GM21737 (cell line): ENCODE results near the gene TMEM35B.

Source experiments
- ATAC-seq: cut with Tn5 transposase; IDR thresholded peaks from one replicate; pipeline ENCODE4 v1.9.1; 2021; ENCODE audit warnings: mild to moderate bottlenecking, moderate library complexity; ENCODE audit not compliant: unreplicated experiment

The TMEM35B gene

GRCh38 chr1:34984793-34985608 lies at the start of gene TMEM35B:
TSS of gene TMEM35B (minus strand) at chr1:34985347. CDS start at chr1:34985305, 42 bp downstream.
- peak; percentile 60 for ATAC-seq

- no peak for ATAC-seq
Measured at GRCh38 chr1:35033346-35033745, 48.2 kb upstream of the TMEM35B start.

GRCh38 chr1:35032384-35032739 lies 47.2 kb upstream of the TMEM35B start:
- no peak for ATAC-seq

GRCh38 chr1:35030756-35031446 lies 45.8 kb upstream of the TMEM35B start:
- no peak for ATAC-seq

- no peak for ATAC-seq
Measured at GRCh38 chr1:35030338-35030737, 45.2 kb upstream of the TMEM35B start.

- ATAC-seq = no peak
Measured at GRCh38 chr1:35029761-35030160, 44.6 kb upstream of the TMEM35B start.

- ATAC-seq = no peak
Measured at GRCh38 chr1:35016406-35016805, 31.3 kb upstream of the TMEM35B start.

- ATAC-seq = no peak
Measured at GRCh38 chr1:35014486-35014885, 29.3 kb upstream of the TMEM35B start.

- no peak for ATAC-seq
Measured at GRCh38 chr1:35005711-35006110, 20.6 kb upstream of the TMEM35B start.

GRCh38 chr1:35001743-35002142 lies 16.6 kb upstream of the TMEM35B start:
- no peak for ATAC-seq

- ATAC-seq = no peak
Measured at GRCh38 chr1:34994878-34995277, 9.7 kb upstream of the TMEM35B start.

- no peak for ATAC-seq
Measured at GRCh38 chr1:34988581-34988980, 3.4 kb upstream of the TMEM35B start.

- no peak for ATAC-seq
Measured at GRCh38 chr1:34988147-34988546, 3.0 kb upstream of the TMEM35B start.

GRCh38 chr1:34987018-34987417 lies 1.9 kb upstream of the TMEM35B start:
- ATAC-seq = no peak

- peak; percentile 3 for ATAC-seq
Measured at GRCh38 chr1:34985609-34985904, 410 bp upstream of the TMEM35B start.

GRCh38 chr1:34984435-34984792 lies 733 bp downstream of the TMEM35B start:
- no peak for ATAC-seq

- no peak for ATAC-seq
Measured at GRCh38 chr1:34983700-34984355, 1.3 kb downstream of the TMEM35B start.

- ATAC-seq = no peak
Measured at GRCh38 chr1:34982820-34983376, 2.2 kb downstream of the TMEM35B start.

GRCh38 chr1:34980715-34981114 lies 4.4 kb downstream of the TMEM35B start:
- ATAC-seq = no peak

GRCh38 chr1:34978921-34979320 lies 6.2 kb downstream of the TMEM35B start:
- ATAC-seq = no peak

- ATAC-seq = no peak
Measured at GRCh38 chr1:34977858-34978257, 7.3 kb downstream of the TMEM35B start.

GRCh38 chr1:34977210-34977471 lies 8.0 kb downstream of the TMEM35B start:
- ATAC-seq = no peak
